ENCODE results near the gene THSD4.
A peak's percentile ranks its signal among the peaks of the same experiment; 100 is the strongest.

THSD4 gene

GRCh38 chr15:71274448-71274798, 159.2 kb downstream of the THSD4 start:
- no peak overlapping the region for H3K4me3 ChIP-seq (ENCODE audit: insufficient read depth in 1 of 2, low read depth in 1 of 2, low read length in 2 of 2)
- no CpG with 5 or more reads among the region's 1 CpG for WGBS
- H3K23ac ChIP-seq (ENCODE audit: low read length in 2 of 2): no peak overlapping the region
- H3K79me1 ChIP-seq (replicated peaks; ENCODE audit: low read length, poor library complexity, severe bottlenecking): peaks cover 8% of the 10 kb centered on the region
- no peak overlapping the region for H2BK120ac ChIP-seq (ENCODE audit: low read depth, low read length)
- no peak overlapping the region for H3K9ac ChIP-seq (ENCODE audit: low read length)
- peak overlapping the region; percentile 34 for H3K27ac ChIP-seq (ENCODE audit: low read length, poor library complexity, severe bottlenecking)
- no peak overlapping the region for H2BK15ac ChIP-seq (ENCODE audit: low read depth, poor library complexity, severe bottlenecking)
- H3K18ac ChIP-seq (ENCODE audit: low read depth in 1 of 2, low read length in 2 of 2): peak overlapping the region in 1 of 2 experiments; percentile 54
- H2AK5ac ChIP-seq (ENCODE audit: low read length, severe bottlenecking): no peak overlapping the region
- no peaks in the 10 kb centered on the region for H3K9me3 ChIP-seq (ENCODE audit: control insufficient read depth, low read length)
- H3K27me3 ChIP-seq (ENCODE audit: control insufficient read depth in 1 of 2, insufficient read depth in 1 of 2, low read length in 2 of 2): no peaks in the 10 kb centered on the region
- no peak overlapping the region for H4K91ac ChIP-seq (ENCODE audit: low read length)
- H4K8ac ChIP-seq (ENCODE audit: low read length): peak overlapping the region; percentile 33
- H2BK12ac ChIP-seq (ENCODE audit: low read length in 2 of 2): peak overlapping the region; percentile 44 to 82
- H2AFZ ChIP-seq (ENCODE audit: low read depth, low read length): no peak overlapping the region
- no peak overlapping the region for H2BK5ac ChIP-seq (ENCODE audit: low read depth, low read length, poor library complexity, severe bottlenecking)
- H3K4me2 ChIP-seq (ENCODE audit: low read length, poor library complexity, severe bottlenecking): no peak overlapping the region
- peaks cover 6% of the 10 kb centered on the region for H3K4me1 ChIP-seq (ENCODE audit: control insufficient read depth, insufficient read depth, low read depth, low read length)
- peak overlapping the region in 1 of 2 experiments; percentile 61 for H3K14ac ChIP-seq (ENCODE audit: low read length in 2 of 2)
- no peaks in the 10 kb centered on the region for H3K36me3 ChIP-seq (ENCODE audit: control insufficient read depth in 1 of 2, insufficient read depth in 2 of 2, low read depth in 1 of 2, low read length in 2 of 2)
- DNase-seq: no peak
- H3K4ac ChIP-seq (ENCODE audit: low read depth in 1 of 2, low read length in 2 of 2): peak overlapping the region in 1 of 2 experiments; percentile 11

- no peaks in the 10 kb centered on the region for H3K27me3 ChIP-seq (ENCODE audit: control insufficient read depth in 1 of 2, insufficient read depth in 1 of 2, low read length in 2 of 2)
These were observed 159.8 kb downstream of the THSD4 start for GRCh38 chr15:71275098-71275497.

GRCh38 chr15:71275566-71276335, 160.5 kb downstream of the THSD4 start:
- Histone ChIP-seq H3K9ac (ENCODE audit: low read length) (no peak overlapping the region), H3K4me1 (ENCODE audit: control insufficient read depth, insufficient read depth, low read depth, low read length) (peaks cover 6% of the 10 kb centered on the region), H3K14ac (ENCODE audit: low read length in 2 of 2) (no peak overlapping the region), H4K8ac (ENCODE audit: low read length) (no peak overlapping the region), H4K91ac (ENCODE audit: low read length) (no peak overlapping the region), H3K27ac (ENCODE audit: low read length, poor library complexity, severe bottlenecking) (no peak overlapping the region), H3K23ac (ENCODE audit: low read length in 2 of 2) (peak overlapping the region in 1 of 2 experiments; percentile 22), H3K18ac (ENCODE audit: low read depth in 1 of 2, low read length in 2 of 2) (peak overlapping the region in 1 of 2 experiments; percentile 34), H3K4me2 (ENCODE audit: low read length, poor library complexity, severe bottlenecking) (no peak overlapping the region), H2BK120ac (ENCODE audit: low read depth, low read length) (no peak overlapping the region), H3K79me1 (replicated peaks; ENCODE audit: low read length, poor library complexity, severe bottlenecking) (peaks cover 8% of the 10 kb centered on the region), H2AFZ (ENCODE audit: low read depth, low read length) (no peak overlapping the region), H2AK5ac (ENCODE audit: low read length, severe bottlenecking) (peak overlapping the region; percentile 77), H2BK15ac (ENCODE audit: low read depth, poor library complexity, severe bottlenecking) (no peak overlapping the region), H2BK12ac (ENCODE audit: low read length in 2 of 2) (peak overlapping the region in 1 of 2 experiments; percentile 91), H3K4ac (ENCODE audit: low read depth in 1 of 2, low read length in 2 of 2) (peak overlapping the region in 1 of 2 experiments; percentile 11), H3K9me3 (ENCODE audit: control insufficient read depth, low read length) (no peaks in the 10 kb centered on the region), H3K27me3 (ENCODE audit: control insufficient read depth in 1 of 2, insufficient read depth in 1 of 2, low read length in 2 of 2) (no peaks in the 10 kb centered on the region), H3K36me3 (ENCODE audit: control insufficient read depth in 1 of 2, insufficient read depth in 2 of 2, low read depth in 1 of 2, low read length in 2 of 2) (no peaks in the 10 kb centered on the region), H3K4me3 (ENCODE audit: insufficient read depth in 1 of 2, low read depth in 1 of 2, low read length in 2 of 2) (no peak overlapping the region), H2BK5ac (ENCODE audit: low read depth, low read length, poor library complexity, severe bottlenecking) (no peak overlapping the region)
- WGBS: 84% methylated on average over 7 of the region's 9 CpGs
- DNase-seq: no peak

More at GRCh38 chr15:71275098-71275497, 159.8 kb downstream of the THSD4 start:
- peak overlapping the region; percentile 30 to 66 for H3K18ac ChIP-seq (ENCODE audit: low read depth in 1 of 2, low read length in 2 of 2)
- H4K91ac ChIP-seq (ENCODE audit: low read length): no peak overlapping the region
- H3K4me1 ChIP-seq (ENCODE audit: control insufficient read depth, insufficient read depth, low read depth, low read length): peaks cover 6% of the 10 kb centered on the region
- peaks cover 8% of the 10 kb centered on the region for H3K79me1 ChIP-seq (replicated peaks; ENCODE audit: low read length, poor library complexity, severe bottlenecking)
- H3K4me3 ChIP-seq (ENCODE audit: insufficient read depth in 1 of 2, low read depth in 1 of 2, low read length in 2 of 2): no peak overlapping the region
- H2BK120ac ChIP-seq (ENCODE audit: low read depth, low read length): no peak overlapping the region
- H3K4ac ChIP-seq (ENCODE audit: low read depth in 1 of 2, low read length in 2 of 2): no peak overlapping the region
- H2BK12ac ChIP-seq (ENCODE audit: low read length in 2 of 2): no peak overlapping the region
- no peak overlapping the region for H2AFZ ChIP-seq (ENCODE audit: low read depth, low read length)
- H3K9ac ChIP-seq (ENCODE audit: low read length): no peak overlapping the region
- H3K27ac ChIP-seq (ENCODE audit: low read length, poor library complexity, severe bottlenecking): peak overlapping the region; percentile 65
- WGBS: 2% methylated on average over 3 of the region's 3 CpGs
- no peaks in the 10 kb centered on the region for H3K36me3 ChIP-seq (ENCODE audit: control insufficient read depth in 1 of 2, insufficient read depth in 2 of 2, low read depth in 1 of 2, low read length in 2 of 2)
- no peak overlapping the region for H2AK5ac ChIP-seq (ENCODE audit: low read length, severe bottlenecking)
- H3K9me3 ChIP-seq (ENCODE audit: control insufficient read depth, low read length): no peaks in the 10 kb centered on the region
- H2BK5ac ChIP-seq (ENCODE audit: low read depth, low read length, poor library complexity, severe bottlenecking): no peak overlapping the region
- H4K8ac ChIP-seq (ENCODE audit: low read length): peak overlapping the region; percentile 4
- DNase-seq: peak; percentile 78
- H3K23ac ChIP-seq (ENCODE audit: low read length in 2 of 2): no peak overlapping the region
- no peak overlapping the region for H2BK15ac ChIP-seq (ENCODE audit: low read depth, poor library complexity, severe bottlenecking)
- H3K4me2 ChIP-seq (ENCODE audit: low read length, poor library complexity, severe bottlenecking): no peak overlapping the region
- no peak overlapping the region for H3K14ac ChIP-seq (ENCODE audit: low read length in 2 of 2)

DNA sequence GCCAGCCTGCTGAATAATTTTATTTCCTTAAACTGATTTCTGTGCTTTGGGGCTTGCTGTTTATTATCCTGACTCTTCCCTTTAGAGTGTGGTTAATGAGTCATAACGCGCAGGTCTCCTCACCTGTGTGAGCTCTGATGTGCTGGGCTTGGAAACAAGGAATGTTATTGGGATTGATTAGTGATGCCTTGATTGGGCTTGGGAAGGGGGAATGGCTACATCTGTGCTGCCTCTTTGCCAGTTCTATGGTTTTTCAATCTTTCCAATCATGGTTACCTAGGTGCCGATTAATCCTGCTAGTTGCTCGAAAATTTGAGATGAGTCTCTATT, 161.0 kb downstream of the THSD4 start:
- no peak overlapping the region for H4K91ac ChIP-seq (ENCODE audit: low read length)
- no peaks in the 10 kb centered on the region for H3K27me3 ChIP-seq (ENCODE audit: control insufficient read depth in 1 of 2, insufficient read depth in 1 of 2, low read length in 2 of 2)
- peaks cover 6% of the 10 kb centered on the region for H3K4me1 ChIP-seq (ENCODE audit: control insufficient read depth, insufficient read depth, low read depth, low read length)
- no peak overlapping the region for H3K9ac ChIP-seq (ENCODE audit: low read length)
- DNase-seq: no peak
- H2BK12ac ChIP-seq (ENCODE audit: low read length in 2 of 2): peak overlapping the region in 1 of 2 experiments; percentile 97
- no peak overlapping the region for H3K4me3 ChIP-seq (ENCODE audit: insufficient read depth in 1 of 2, low read depth in 1 of 2, low read length in 2 of 2)
- no peak overlapping the region for H2BK120ac ChIP-seq (ENCODE audit: low read depth, low read length)
- H3K4me2 ChIP-seq (ENCODE audit: low read length, poor library complexity, severe bottlenecking): no peak overlapping the region
- H3K14ac ChIP-seq (ENCODE audit: low read length in 2 of 2): no peak overlapping the region
- H3K18ac ChIP-seq (ENCODE audit: low read depth in 1 of 2, low read length in 2 of 2): peak overlapping the region in 1 of 2 experiments; percentile 37
- H3K79me1 ChIP-seq (replicated peaks; ENCODE audit: low read length, poor library complexity, severe bottlenecking): peaks cover 8% of the 10 kb centered on the region
- peak overlapping the region in 1 of 2 experiments; percentile 79 for H3K4ac ChIP-seq (ENCODE audit: low read depth in 1 of 2, low read length in 2 of 2)
- no peak overlapping the region for H2AK5ac ChIP-seq (ENCODE audit: low read length, severe bottlenecking)
- 97% methylated on average over 2 of the region's 4 CpGs for WGBS
- no peak overlapping the region for H3K23ac ChIP-seq (ENCODE audit: low read length in 2 of 2)
- no peak overlapping the region for H2BK5ac ChIP-seq (ENCODE audit: low read depth, low read length, poor library complexity, severe bottlenecking)
- no peak overlapping the region for H2AFZ ChIP-seq (ENCODE audit: low read depth, low read length)
- no peak overlapping the region for H2BK15ac ChIP-seq (ENCODE audit: low read depth, poor library complexity, severe bottlenecking)
- H4K8ac ChIP-seq (ENCODE audit: low read length): no peak overlapping the region
- no peak overlapping the region for H3K27ac ChIP-seq (ENCODE audit: low read length, poor library complexity, severe bottlenecking)
- no peaks in the 10 kb centered on the region for H3K9me3 ChIP-seq (ENCODE audit: control insufficient read depth, low read length)
- no peaks in the 10 kb centered on the region for H3K36me3 ChIP-seq (ENCODE audit: control insufficient read depth in 1 of 2, insufficient read depth in 2 of 2, low read depth in 1 of 2, low read length in 2 of 2)
